Peyer's patch (tissue), 4 donors: ENCODE measurements around the gene TMEM178B. TPM values are rescaled to one million over a fixed set of nuclear protein-coding genes. Genes with fewer than 3 reads are reported as not detected.
"Not testable (repeated sequence)": the region's sequence is repeated elsewhere in the genome, so short reads cannot be mapped to it uniquely, and the experiment has no call there.

Experiments
- DNase-seq, 3 donors: peaks; one replicate each; pipeline ENCODE4 v3.0.0-alpha.2; 2017 to 2019
- H3K27ac ChIP-seq, 4 donors: fragments of 200-600 bp; sonication (generic); one replicate each; pipeline ENCODE4 v1.5.1; 2016 to 2019
- H3K27me3 ChIP-seq, 2 donors: fragments of 200-600 bp; sonication (generic); one replicate each; pipeline ENCODE4 v1.5.1; 2019
- H3K36me3 ChIP-seq, 3 donors: fragments of 200-600 bp; sonication (generic); one replicate each; pipeline ENCODE4 v1.5.1; 2016 to 2019
- H3K4me1 ChIP-seq, 4 donors: fragments of 200-600 bp; sonication (generic); one replicate each; pipeline ENCODE4 v1.5.1; 2016 to 2019
- H3K4me3 ChIP-seq, 4 donors: fragments of 200-600 bp; sonication (generic); 1 replicate in 3 of 4; 2 replicates in 1 of 4; pipeline ENCODE4 v1.5.1; 2016 to 2019; ENCODE audit warnings: mild to moderate bottlenecking in 1 of 4
- H3K9me3 ChIP-seq, 4 donors: fragments of 200-600 bp; sonication (generic); one replicate each; pipeline ENCODE4 v1.5.1; 2016 to 2019; ENCODE audit warnings: mild to moderate bottlenecking in 1 of 4
- CTCF ChIP-seq, 6 experiments: fragments of 450-650 bp in 4 of 6; fragments of 200-600 bp in 2 of 6; sonication (generic) in 1 of 6; IDR thresholded peaks; one replicate each; pipeline ENCODE4 v1.5.1; 2017 to 2019; ENCODE audit warnings: antibody characterized with exemption in 6 of 6, mild to moderate bottlenecking in 3 of 6, moderate library complexity in 1 of 6
- POLR2A ChIP-seq, 2 donors: fragments of 450-650 bp; IDR thresholded peaks; one replicate each; pipeline ENCODE4 v1.5.1; 2017; ENCODE audit warnings: antibody characterized with exemption in 2 of 2, mild to moderate bottlenecking in 2 of 2, moderate library complexity in 2 of 2
- total RNA-seq, 4 donors: library from RNA; depleted of rRNA; stranded (reverse); fragments of >200 nt; gene quantifications; one replicate each; pipeline ENCODE4 v1.1.0, GENCODE V29; 2016

The TMEM178B gene
- total RNA-seq, 4 donors from 2014 or later = under 0.01 to 0.66 (median 0.13) TPM; not detected in 1

- no peak for DNase-seq
- TF ChIP-seq CTCF (IDR thresholded peaks at IDR 0.05) = no peak
- TF ChIP-seq POLR2A (IDR thresholded peaks at IDR 0.05) = no peak
- Histone ChIP-seq H3K36me3 (no peaks in the 10 kb centered on the region), H3K4me1 (peaks cover 0 to 6% (median 2%) of the 10 kb centered on the region in 4 donors), H3K27me3 (peaks cover 0 to 5% of the 10 kb centered on the region in 2 donors), H3K9me3 (no peaks in the 10 kb centered on the region), H3K27ac (no peak overlapping the region), H3K4me3 (no peak overlapping the region)
Observed at GRCh38 chr7:141079219-141079618, 5.4 kb downstream of the TMEM178B start.

GRCh38 chr7:141089490-141089889, 15.6 kb downstream of the TMEM178B start:
- not testable (repeated sequence) for H3K27me3 ChIP-seq, H3K27ac ChIP-seq, DNase-seq, H3K4me3 ChIP-seq, H3K36me3 ChIP-seq, H3K4me1 ChIP-seq, H3K9me3 ChIP-seq

DNA sequence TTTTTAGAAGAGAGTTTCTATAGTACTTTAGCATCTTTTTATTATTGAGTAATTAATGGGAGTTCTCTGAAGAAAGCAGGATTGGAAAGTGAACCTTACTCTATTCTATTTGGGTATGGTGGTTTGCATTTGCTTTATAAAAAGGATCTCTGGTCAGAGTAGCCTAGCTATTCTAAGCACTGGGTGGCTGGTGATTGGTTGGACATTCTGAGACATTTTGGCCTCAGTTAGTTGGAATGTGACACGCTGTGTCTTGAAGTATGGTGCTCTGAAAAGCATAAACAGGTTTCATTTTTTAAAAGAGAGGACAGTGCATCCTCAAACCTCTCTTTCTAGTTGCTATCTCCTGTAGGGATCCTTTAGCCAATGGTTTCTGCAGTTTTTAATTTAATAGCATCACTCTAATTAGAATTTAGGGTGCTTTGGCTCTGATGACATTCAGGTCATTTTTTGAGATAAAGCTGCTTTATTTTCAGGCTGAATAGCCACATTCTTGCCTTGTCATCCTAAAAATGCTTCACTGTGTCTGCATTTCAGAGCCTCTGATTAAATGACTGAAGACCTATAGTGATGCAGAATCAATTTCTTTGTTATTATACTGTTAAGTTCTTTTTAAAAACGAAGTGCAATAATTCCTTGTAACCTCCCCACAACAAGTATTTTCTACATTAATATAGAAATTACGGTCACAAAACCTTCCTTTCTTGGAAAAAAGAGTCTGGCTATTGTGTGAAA, 20.6 kb downstream of the TMEM178B start:
- H3K9me3 ChIP-seq = no peaks in the 10 kb centered on the region
- H3K4me3 ChIP-seq = no peak overlapping the region
- no peaks in the 10 kb centered on the region for H3K36me3 ChIP-seq
- no peak for TF ChIP-seq POLR2A (IDR thresholded peaks at IDR 0.05)
- TF ChIP-seq CTCF (IDR thresholded peaks at IDR 0.05) = no peak
- no peaks in the 10 kb centered on the region for H3K27me3 ChIP-seq
- no peaks in the 10 kb centered on the region for H3K4me1 ChIP-seq
- no peak for DNase-seq
- H3K27ac ChIP-seq = no peak overlapping the region

DNA sequence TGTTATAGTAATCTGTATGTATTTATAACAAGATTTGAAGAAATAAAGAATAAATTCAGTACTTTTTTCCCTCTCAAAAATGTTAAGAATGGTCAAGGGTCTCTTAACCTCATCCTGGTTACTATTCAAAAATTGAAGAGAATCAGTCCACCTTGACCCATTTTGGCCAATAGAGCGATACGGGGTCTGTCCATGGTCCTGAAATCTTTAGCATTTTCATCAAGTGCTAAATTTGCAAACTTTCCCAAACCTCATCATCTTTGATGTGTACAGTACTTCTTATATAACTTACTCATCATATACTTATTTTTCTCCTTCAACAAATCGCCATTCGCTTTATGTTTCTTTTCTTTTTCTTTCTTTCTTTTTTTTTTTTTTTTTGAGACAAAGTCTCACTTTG, 23.6 kb downstream of the TMEM178B start:
- Histone ChIP-seq H3K36me3 (no peaks in the 10 kb centered on the region), H3K4me1 (no peaks in the 10 kb centered on the region), H3K4me3 (no peak overlapping the region), H3K27ac (no peak overlapping the region), H3K9me3 (no peaks in the 10 kb centered on the region), H3K27me3 (no peaks in the 10 kb centered on the region)
- TF ChIP-seq CTCF (IDR thresholded peaks at IDR 0.05) = no peak
- TF ChIP-seq POLR2A (IDR thresholded peaks at IDR 0.05) = no peak
- DNase-seq = no peak

- no peaks in the 10 kb centered on the region for H3K27me3 ChIP-seq
- DNase-seq = no peak
- TF ChIP-seq CTCF (IDR thresholded peaks at IDR 0.05) = no peak
- TF ChIP-seq POLR2A (IDR thresholded peaks at IDR 0.05) = no peak
Observed at GRCh38 chr7:141102436-141102835, 28.6 kb downstream of the TMEM178B start.

DNA sequence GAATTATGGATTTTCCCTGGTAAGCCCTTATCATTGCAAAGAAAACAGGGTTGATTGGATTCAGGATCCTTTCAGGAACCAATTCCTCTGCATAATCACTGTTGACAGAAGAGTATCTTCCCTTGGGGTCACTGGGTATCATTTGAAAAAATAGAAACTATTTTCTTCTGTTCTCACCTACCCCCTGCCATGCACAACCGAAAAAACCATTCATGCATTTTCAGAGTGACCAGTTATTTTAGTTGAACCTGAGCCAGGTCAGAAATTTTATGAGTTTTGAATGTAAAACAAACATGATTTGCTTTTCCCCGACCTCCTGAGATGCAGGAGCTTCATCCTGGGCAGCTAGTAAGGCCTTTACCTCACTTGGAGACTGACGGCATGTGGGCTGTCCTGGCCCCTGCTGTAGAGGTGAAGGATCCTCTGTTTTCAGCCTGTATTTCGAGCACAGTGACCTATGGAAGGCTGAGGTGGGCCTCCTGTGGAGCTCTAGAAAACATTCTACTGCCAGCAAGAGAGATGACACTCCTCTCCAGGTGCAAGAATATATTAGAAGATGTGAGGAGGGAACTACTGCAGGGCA, 30.1 kb downstream of the TMEM178B start:
- Histone ChIP-seq H3K27me3 (no peaks in the 10 kb centered on the region), H3K36me3 (no peaks in the 10 kb centered on the region), H3K4me1 (no peaks in the 10 kb centered on the region), H3K9me3 (no peaks in the 10 kb centered on the region), H3K4me3 (no peak overlapping the region), H3K27ac (no peak overlapping the region)
- no peak for DNase-seq
- no peak for TF ChIP-seq POLR2A (IDR thresholded peaks at IDR 0.05)
- no peak for TF ChIP-seq CTCF (IDR thresholded peaks at IDR 0.05)

More at GRCh38 chr7:141102436-141102835, 28.6 kb downstream of the TMEM178B start:
- no peaks in the 10 kb centered on the region for H3K4me1 ChIP-seq
- no peaks in the 10 kb centered on the region for H3K9me3 ChIP-seq
- H3K27ac ChIP-seq = no peak overlapping the region
- H3K4me3 ChIP-seq = no peak overlapping the region
- H3K36me3 ChIP-seq = no peaks in the 10 kb centered on the region
